Activated CD8-positive, alpha-beta memory T cell treated with anti-CD3 and anti-CD28 coated beads, Interleukin-2, amount 50 U/mL, for 48 hours (primary cell): ENCODE measurements around the gene GMPPA.

ENCODE experiments used
- DNase-seq: peaks from one replicate; pipeline ENCODE4 v3.0.0-alpha.2; 2020

The GMPPA gene

DNA sequence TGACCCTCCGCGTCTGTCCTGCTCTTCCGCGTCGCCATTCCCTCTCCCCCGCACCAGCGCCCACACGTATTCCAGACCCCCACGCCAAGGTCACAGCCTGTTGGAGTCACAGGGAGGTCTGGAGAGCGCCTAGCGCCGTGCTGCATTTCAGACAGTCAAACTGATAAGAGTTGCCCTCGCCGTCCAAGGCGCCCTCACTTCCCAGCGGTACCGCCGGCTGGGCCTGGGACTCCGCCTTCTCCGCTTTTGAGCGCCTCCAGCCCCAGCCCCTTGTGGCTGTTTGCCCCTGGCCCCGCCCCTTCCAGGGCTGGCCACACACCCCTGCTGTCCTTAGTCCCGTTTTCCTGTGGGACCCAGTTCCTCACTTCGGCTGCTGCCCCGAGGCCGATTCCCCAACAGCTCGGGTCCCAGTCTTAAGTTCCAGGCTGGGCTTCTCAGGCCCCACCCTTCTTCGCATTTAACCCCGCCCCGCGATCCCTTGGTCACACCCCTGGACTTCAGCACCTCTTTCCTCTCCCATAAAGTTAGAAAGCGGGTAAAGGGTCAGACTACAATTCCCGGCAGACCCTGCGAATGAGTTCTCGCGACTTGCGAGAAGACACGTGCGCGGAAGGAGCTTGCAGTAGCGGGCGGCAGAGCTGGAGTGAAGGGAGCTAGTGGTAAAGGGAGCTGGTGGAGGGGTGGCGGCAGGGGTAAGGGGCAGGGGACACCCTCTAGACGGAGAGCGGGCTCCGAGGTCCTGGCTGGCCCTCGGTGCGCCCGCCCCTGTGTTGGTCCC lies at the start of gene GMPPA:
TSS of gene GMPPA (plus strand) at position 612 of the 778 bp plus-strand sequence. CDS start 1,085 bp downstream, outside the sequence.
- peak; percentile 92 for DNase-seq

GRCh38 chr2:219449609-219450008 lies 49.1 kb upstream of the GMPPA start:
- DNase-seq = no peak

GRCh38 chr2:219451661-219452360 lies 46.9 kb upstream of the GMPPA start:
- no peak for DNase-seq

DNA sequence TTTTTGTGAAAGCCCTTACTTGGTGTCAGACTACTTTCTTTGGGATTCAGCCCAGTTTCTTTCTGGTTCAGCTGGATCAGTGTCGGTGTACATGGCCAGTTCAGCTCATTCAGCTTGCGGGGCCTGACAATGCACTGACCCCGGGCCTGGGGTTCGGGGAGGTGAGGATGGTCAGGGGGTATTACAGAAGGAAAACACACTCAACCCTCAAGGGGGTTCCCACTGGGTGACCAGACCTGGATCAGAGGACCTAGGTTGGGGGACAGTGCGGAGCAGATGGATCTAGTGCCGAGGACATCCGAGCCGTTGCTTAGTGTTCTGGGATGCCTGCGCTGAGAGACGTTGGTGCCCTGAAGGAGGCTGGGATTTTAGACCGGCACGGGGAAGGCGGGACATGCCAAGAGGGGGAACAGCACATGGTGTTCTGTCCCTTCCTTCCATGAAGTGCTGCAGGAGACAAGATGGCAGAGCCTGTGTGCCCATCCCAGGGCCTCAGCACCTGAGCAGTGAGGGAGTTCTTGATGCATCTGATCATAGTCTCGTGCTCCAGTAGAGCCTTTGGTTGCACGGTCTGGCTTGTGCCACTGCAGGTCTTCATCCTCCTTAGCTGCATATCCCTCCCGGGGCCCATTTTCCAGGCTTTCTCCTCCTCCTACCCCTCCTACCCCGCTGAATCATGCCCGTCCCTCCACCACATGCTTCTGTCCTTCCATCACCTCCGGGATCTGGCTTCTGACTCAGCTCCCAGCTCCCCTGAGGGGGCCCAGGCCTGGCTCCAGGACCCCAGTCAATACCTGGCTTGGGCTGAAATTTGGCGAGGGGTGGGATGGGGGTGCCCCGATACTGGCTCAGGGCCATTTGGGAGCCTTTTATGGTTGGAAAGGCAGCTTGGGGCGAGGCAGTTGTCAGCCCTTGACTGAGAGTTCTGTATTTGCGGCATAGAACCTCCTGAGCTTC lies 46.1 kb upstream of the GMPPA start:
- no peak for DNase-seq

DNA sequence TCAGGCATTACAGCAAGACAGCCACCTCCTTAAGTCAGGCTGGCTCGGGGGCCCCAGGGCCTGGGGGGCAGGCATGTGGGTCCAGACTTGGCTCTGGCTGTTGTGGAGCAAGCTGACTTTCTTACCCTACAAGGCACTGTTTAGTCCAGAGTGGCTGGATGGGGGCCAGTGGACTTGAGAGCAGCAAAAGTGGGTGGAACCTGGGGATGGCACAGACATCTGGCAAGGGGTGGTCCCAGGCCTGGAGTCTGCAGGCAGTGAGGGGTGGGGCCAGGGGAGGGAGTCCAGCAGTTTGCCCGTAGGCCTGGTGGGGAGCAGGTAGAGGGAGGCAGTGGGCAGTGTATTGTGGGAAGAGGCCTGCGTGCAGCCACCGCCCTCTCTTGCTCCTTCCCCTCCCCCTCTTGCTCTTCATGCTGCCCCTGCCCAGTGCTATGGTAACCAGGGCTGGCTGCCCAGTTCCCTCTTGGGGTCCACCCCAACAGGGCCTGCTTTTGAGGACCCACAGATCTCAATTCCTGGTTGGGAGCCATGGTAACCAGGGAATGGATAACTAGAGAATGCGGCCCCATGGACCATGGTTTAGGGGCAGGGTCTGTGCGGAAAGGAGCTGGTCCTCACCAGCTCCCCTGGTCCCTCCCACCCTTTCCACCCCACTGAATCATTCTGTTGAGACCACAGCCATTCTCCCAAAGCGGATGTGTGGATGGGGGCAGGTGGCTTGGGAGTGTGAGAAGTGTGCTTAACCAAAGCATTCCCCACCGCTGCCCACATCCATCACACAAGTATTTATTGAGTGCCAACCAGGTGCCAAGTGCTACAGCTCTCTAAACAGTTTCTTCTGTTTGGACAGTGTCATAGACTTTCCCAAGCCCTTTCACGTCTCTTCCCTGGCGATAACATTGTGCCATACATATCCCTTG lies 44.8 kb upstream of the GMPPA start:
- DNase-seq = no peak

- no peak for DNase-seq
These were observed 43.1 kb upstream of the GMPPA start for GRCh38 chr2:219455581-219455980.

GRCh38 chr2:219457784-219458369 lies 40.8 kb upstream of the GMPPA start:
- no peak for DNase-seq

- DNase-seq = no peak
These were observed 39.7 kb upstream of the GMPPA start for GRCh38 chr2:219458996-219459395.

GRCh38 chr2:219459460-219460311 lies 39.0 kb upstream of the GMPPA start:
- peak; percentile 77 for DNase-seq

DNA sequence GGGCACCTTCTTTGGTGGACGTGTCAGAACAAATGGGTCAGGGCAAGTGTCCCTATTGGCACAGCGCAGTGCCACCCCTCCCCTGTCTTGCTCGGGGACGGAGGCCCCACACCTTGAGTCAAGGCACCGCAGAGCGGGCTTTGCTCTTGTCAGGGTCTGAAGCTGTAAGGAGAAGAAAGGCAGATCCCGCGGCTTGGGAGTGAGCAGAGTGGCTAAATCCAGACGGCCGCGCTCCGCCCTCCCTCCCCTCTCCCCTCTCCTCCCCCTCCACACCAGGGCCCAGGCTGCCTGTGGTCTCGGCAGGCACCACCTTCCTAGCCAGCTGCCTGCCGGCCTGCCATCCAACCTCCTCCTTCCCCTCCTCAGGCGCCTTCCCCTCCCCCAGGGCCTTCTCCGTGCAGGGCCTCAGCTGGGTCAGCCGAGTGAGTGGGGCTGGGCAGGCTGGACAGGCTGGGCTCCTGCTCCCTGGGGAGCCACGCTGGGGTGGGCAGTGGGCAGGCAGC lies 38.2 kb upstream of the GMPPA start:
- DNase-seq = no peak

GRCh38 chr2:219461047-219461514 lies 37.6 kb upstream of the GMPPA start:
- no peak for DNase-seq

DNA sequence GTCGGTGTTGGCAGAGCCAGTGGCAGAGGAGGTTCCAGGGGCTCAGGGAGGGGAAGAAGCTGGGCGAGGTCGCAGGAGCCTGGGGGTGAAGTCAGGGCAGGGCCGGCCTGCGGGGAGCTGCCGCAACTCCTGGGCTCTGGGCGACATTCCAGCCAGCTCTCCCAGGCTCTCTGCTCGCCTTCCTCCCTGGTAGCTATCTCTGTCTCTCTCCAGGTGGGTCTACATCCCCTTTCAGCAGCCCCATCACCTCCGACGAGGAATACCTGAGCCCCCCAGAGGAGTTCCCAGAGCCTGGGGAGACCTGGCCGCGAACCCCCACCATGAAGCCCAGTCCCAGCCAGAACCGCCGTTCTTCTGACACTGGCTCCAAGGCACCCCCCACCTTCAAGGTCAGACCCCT lies 37.0 kb upstream of the GMPPA start:
- no peak for DNase-seq

DNA sequence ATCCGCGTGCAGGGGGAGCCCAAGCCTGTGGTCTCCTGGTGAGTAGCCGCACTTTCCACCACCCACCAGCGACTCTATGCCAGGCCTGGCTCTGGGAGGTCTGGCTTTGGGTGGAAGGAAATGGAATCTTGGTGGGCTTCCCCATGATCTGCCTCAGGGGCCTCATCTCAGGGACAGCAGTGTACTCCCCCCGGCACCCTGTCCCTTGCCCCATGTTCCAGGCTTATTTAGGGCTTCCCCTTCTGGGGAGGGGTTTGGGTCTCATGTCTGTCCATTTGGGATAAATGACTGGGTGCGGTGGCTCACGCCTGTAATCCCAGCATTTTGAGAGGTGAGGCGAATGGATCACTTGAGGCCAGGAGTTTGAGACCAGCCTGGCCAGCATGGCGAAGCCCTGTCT lies 36.3 kb upstream of the GMPPA start:
- no peak for DNase-seq

- no peak for DNase-seq
These were observed 34.2 kb upstream of the GMPPA start for GRCh38 chr2:219464286-219465032.

GRCh38 chr2:219465659-219466561 lies 32.8 kb upstream of the GMPPA start:
- DNase-seq = no peak

DNA sequence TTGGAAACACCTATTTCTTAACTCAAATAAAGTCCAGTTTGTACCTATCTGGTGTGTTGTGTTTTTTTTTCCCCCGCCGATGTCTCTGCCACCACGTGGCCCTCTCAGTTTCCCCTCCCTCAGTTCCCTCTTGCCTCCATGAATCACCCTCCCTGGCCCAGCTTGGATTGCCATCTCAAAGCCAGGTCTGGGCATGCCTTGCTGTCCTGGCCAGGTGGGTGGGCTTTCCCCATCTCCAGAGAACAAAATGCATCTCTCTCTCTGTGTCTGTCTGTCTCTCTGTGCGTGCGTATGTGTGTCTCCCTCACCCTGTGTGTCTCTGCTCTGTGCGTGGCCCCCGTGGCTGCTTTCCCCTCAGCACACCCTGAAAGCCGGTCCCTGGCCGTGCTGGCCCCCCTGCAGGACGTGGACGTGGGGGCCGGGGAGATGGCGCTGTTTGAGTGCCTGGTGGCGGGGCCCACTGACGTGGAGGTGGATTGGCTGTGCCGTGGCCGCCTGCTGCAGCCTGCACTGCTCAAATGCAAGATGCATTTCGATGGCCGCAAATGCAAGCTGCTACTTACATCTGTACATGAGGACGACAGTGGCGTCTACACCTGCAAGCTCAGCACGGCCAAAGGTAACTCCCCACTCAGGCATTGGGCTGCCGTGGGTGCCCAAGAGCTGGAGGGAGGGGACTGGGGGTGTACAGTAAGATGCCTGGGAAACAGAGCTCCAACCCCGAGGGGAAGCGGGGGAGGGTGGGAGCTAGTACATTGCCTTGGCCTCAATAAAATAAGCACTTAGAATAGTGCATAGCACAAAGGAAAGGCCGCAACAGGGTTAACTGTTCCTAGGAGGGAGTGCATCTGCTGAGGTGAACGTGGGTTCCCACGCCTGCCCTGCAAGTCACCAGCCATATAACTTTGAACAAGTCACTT lies 31.6 kb upstream of the GMPPA start:
- DNase-seq = no peak

- DNase-seq = no peak
These were observed 31.0 kb upstream of the GMPPA start for GRCh38 chr2:219467736-219468075.
